Liver (tissue), 3 donors: Measurements from ENCODE around the gene OR11H7.

ENCODE experiments used
- CTCF ChIP-seq: fragments of 150-350 bp; IDR thresholded peaks from 2 replicates; pipeline ENCODE4 v1.5.1; 2017; ENCODE audit warnings: improper control_type of control experiment, low read depth, low read length; ENCODE audit not compliant: missing input control
- MAX ChIP-seq: IDR thresholded peaks from 2 replicates; pipeline ENCODE4 v1.6.1; 2016; ENCODE audit warnings: antibody characterized with exemption
- SP1 ChIP-seq: IDR thresholded peaks from 2 replicates; pipeline ENCODE4 v1.6.1; 2018; ENCODE audit warnings: antibody characterized with exemption, mild to moderate bottlenecking
- YY1 ChIP-seq: IDR thresholded peaks from 2 replicates; pipeline ENCODE4 v1.6.1; 2016; ENCODE audit warnings: antibody characterized with exemption, mild to moderate bottlenecking
- donor health status: healthy.
- donor health status: healthy.

- no peak for TF ChIP-seq CTCF
- no peak for TF ChIP-seq SP1
- no peak for TF ChIP-seq MAX
- TF ChIP-seq YY1: no peak
Observed at GRCh38 chr14:20219033-20219432, 9.7 kb upstream of the OR11H7 start.
